M059J (cell line): ENCODE measurements around the gene TMEM59. TPM values are rescaled to one million over a fixed set of nuclear protein-coding genes. Genes with fewer than 3 reads are reported as not detected.
"Not testable (repeated sequence)": the region's sequence is repeated elsewhere in the genome, so short reads cannot be mapped to it uniquely, and the experiment has no call there.

Source experiments
- DNase-seq: peaks from one replicate; pipeline ENCODE4 v3.0.0-alpha.2; 2012; ENCODE audit warnings: low read depth
- total RNA-seq: library from RNA; depleted of rRNA; stranded (reverse); fragments of >200 nt; shearing (Covaris generic); gene quantifications from 2 replicates; pipeline ENCODE4 v1.2.3, GENCODE V29; 2014

TMEM59 gene
- total RNA-seq, 1 experiment from 2014 or later = 619 TPM

GRCh38 chr1:54053745-54054437 lies 887 bp upstream of the TMEM59 start:
- DNase-seq = peak; percentile 35

- peak; percentile 75 for DNase-seq
These were observed 522 bp downstream of the TMEM59 start for GRCh38 chr1:54052431-54052933.

- peak; percentile 28 for DNase-seq
These were observed 1.0 kb downstream of the TMEM59 start for GRCh38 chr1:54051933-54052430.

GRCh38 chr1:54050435-54050834 lies 2.6 kb downstream of the TMEM59 start:
- DNase-seq = not testable (repeated sequence)

- DNase-seq = peak; percentile 35
These were observed 5.4 kb downstream of the TMEM59 start for GRCh38 chr1:54047384-54048305.

- DNase-seq = no peak
These were observed 6.2 kb downstream of the TMEM59 start for GRCh38 chr1:54046671-54047383.

GRCh38 chr1:54045496-54045895 lies 7.5 kb downstream of the TMEM59 start:
- no peak for DNase-seq

GRCh38 chr1:54041806-54042205 lies 11.2 kb downstream of the TMEM59 start:
- DNase-seq = no peak

GRCh38 chr1:54037476-54037875 lies 15.5 kb downstream of the TMEM59 start:
- DNase-seq = no peak

- DNase-seq = no peak
These were observed 24.4 kb downstream of the TMEM59 start for GRCh38 chr1:54028306-54029251.

- no peak for DNase-seq
These were observed 25.2 kb downstream of the TMEM59 start for GRCh38 chr1:54027848-54028247.

- DNase-seq = not testable (repeated sequence)
These were observed 28.2 kb downstream of the TMEM59 start for GRCh38 chr1:54024811-54025210.

GRCh38 chr1:54024358-54024757 lies 28.6 kb downstream of the TMEM59 start:
- DNase-seq = no peak

GRCh38 chr1:54019562-54020176 lies 33.3 kb downstream of the TMEM59 start:
- DNase-seq = not testable (repeated sequence)

- DNase-seq = no peak
These were observed 34.4 kb downstream of the TMEM59 start for GRCh38 chr1:54018635-54019034.

- no peak for DNase-seq
These were observed 35.0 kb downstream of the TMEM59 start, which contains the start of gene LDLRAD1 for GRCh38 chr1:54017979-54018378. Gene LDLRAD1, minus strand, starts transcription at chr1:54018186. Its CDS starts 74 bp downstream, at chr1:54018112.

- peak; percentile 86 for DNase-seq
These were observed 36.4 kb downstream of the TMEM59 start for GRCh38 chr1:54016343-54017282.

- DNase-seq = no peak
These were observed 38.9 kb downstream of the TMEM59 start for GRCh38 chr1:54014009-54014629.
